ENCODE results near the gene ZFAND2A.

DNA sequence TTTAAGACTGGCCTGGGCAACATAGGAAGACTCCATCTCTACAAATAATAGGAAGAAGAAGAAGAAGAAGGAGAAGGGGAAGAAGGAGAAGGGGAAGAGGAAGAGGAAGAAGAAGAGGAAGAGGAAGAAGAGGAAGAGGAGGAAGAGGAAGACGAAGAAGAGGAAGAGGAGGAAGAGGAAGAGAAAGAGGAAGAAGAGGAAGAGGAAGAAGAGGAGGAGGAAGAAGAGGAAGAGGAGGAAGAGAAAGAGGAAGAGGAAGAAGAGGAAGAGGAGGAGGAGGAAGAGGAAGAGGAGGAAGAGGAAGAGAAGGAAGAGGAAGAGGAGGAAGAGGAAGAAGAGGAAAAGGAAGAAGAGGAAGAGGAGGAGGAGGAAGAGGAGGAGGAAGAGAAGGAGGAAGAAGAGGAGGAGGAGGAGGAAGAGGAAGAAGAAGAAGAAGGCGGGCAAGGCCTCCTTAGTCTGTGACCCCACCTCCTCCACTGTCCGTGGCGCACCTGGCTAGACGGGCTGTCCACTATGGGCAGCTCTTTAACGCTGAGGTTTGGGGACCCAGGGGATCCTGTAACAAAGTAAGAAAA is 28.8 kb upstream of the ZFAND2A start:
- TF ChIP-seq, protein P1, sequence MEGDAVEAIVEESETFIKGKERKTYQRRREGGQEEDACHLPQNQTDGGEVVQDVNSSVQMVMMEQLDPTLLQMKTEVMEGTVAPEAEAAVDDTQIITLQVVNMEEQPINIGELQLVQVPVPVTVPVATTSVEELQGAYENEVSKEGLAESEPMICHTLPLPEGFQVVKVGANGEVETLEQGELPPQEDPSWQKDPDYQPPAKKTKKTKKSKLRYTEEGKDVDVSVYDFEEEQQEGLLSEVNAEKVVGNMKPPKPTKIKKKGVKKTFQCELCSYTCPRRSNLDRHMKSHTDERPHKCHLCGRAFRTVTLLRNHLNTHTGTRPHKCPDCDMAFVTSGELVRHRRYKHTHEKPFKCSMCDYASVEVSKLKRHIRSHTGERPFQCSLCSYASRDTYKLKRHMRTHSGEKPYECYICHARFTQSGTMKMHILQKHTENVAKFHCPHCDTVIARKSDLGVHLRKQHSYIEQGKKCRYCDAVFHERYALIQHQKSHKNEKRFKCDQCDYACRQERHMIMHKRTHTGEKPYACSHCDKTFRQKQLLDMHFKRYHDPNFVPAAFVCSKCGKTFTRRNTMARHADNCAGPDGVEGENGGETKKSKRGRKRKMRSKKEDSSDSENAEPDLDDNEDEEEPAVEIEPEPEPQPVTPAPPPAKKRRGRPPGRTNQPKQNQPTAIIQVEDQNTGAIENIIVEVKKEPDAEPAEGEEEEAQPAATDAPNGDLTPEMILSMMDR (IDR thresholded peaks at IDR 0.05) = no peak
- no peak for TF ChIP-seq POLR2A (IDR thresholded peaks at IDR 0.05)

All from thyroid gland (tissue), 4 donors.